ENCODE data around the gene ACTR1B. TPM values are rescaled to one million over a fixed set of nuclear protein-coding genes. Genes with fewer than 3 reads are reported as not detected.

Gene ACTR1B
- total and polyA plus RNA-seq, 2 of the 4 experiments (the other 2 are of a cell fraction) = 40.5 to 68.8 TPM

GRCh38 chr2:97678298-97678697 is 14.5 kb upstream of the ACTR1B start:
- Histone ChIP-seq H3K9me3 (ENCODE audit: control insufficient read depth, insufficient read depth, low read length) (no peaks in the 10 kb centered on the region), H3K36me3 (ENCODE audit: control insufficient read depth, insufficient read depth, low read length) (no peaks in the 10 kb centered on the region), H3K79me1 (ENCODE audit: low read depth in 1 of 2, low read length in 2 of 2) (no peaks in the 10 kb centered on the region), H3K9me1 (ENCODE audit: insufficient read depth, low read length) (0 out of 2 replicates have a peak, but pooled peaks cover 3% of the 10 kb centered on the region), H2BK5ac (ENCODE audit: low read depth, low read length, poor library complexity, severe bottlenecking) (no peak overlapping the region), H4K5ac (ENCODE audit: low read depth, low read length) (no peak overlapping the region), H3K27ac (ENCODE audit: insufficient read depth, low read length) (no peak overlapping the region), H2BK20ac (ENCODE audit: low read depth, low read length) (no peak overlapping the region), H2AK9ac (replicated peaks; ENCODE audit: low read depth, low read length, poor library complexity) (no peak overlapping the region), H3K23ac (ENCODE audit: low read depth, low read length) (no peak overlapping the region), H3K4me1 (ENCODE audit: control insufficient read depth, insufficient read depth, low read length) (no peaks in the 10 kb centered on the region), H4K8ac (ENCODE audit: low read depth in 2 of 2, low read length in 2 of 2) (no peak overlapping the region), H3K27me3 (ENCODE audit: control insufficient read depth, insufficient read depth, low read length) (no peaks in the 10 kb centered on the region), H3K4ac (ENCODE audit: low read depth, low read length) (no peak overlapping the region), H3K14ac (replicated peaks; ENCODE audit: low read depth, low read length) (no peak overlapping the region), H2BK120ac (ENCODE audit: low read depth, low read length) (no peak overlapping the region), H4K20me1 (ENCODE audit: insufficient read depth, low read length) (no peaks in the 10 kb centered on the region), H4K91ac (ENCODE audit: insufficient read depth, low read depth, low read length) (no peak overlapping the region), H3K56ac (ENCODE audit: extremely low read depth, insufficient read depth, low read length) (no peak overlapping the region), H3K18ac (ENCODE audit: low read depth, low read length) (no peak overlapping the region), H3K4me2 (ENCODE audit: low read depth, low read length) (no peak overlapping the region), H3K9ac (ENCODE audit: low read depth, low read length) (no peak overlapping the region), H2AK5ac (ENCODE audit: low read depth, low read length) (no peak overlapping the region), H2BK15ac (ENCODE audit: low read depth, low read length) (no peak overlapping the region), H3K4me3 (ENCODE audit: insufficient read depth, low read depth, low read length) (no peak overlapping the region), H2AFZ (replicated peaks; ENCODE audit: low read length, poor library complexity) (no peak overlapping the region)
- ChIA-PET POLR2A (ENCODE audit: unreplicated experiment) (no interaction called here), CTCF (no interaction called here)
- TF ChIP-seq MAFK (IDR thresholded peaks at IDR 0.05; ENCODE audit: low read depth, low read length) (0 out of 2 replicates have a peak, but pooled peaks have one; percentile 8), NFE2L2 (IDR thresholded peaks at IDR 0.05; ENCODE audit: low read depth, low read length) (peak; percentile 83), USF2 (IDR thresholded peaks at IDR 0.05; ENCODE audit: low read depth, low read length) (no peak), SMC3 (IDR thresholded peaks at IDR 0.05; ENCODE audit: low read depth, low read length) (no peak)
- no peak for DNase-seq
- no TSS peak for BruUV-seq (replicated peaks)
- dilution Hi-C loops (cut with HindIII; ENCODE audit: low sequenced_read_pairs, unreplicated experiment) = no loop called here
- no peak for ATAC-seq (ENCODE audit: low read depth)
- WGBS, 2 experiments (ENCODE audit: extremely low coverage in 2 of 2, insufficient read length in 1 of 2) = no CpG with 5 or more reads among the region's 1 CpG
- in situ Hi-C loops (cut with MboI; ENCODE audit: low sequenced_read_pairs) = no loop called here
- intact Hi-C loops (cut with micrococcal nuclease) = no loop called here
